Sigmoid colon (tissue), 7 donors: ENCODE data around the gene APOC1. TPM values are rescaled to one million over a fixed set of nuclear protein-coding genes. Genes with fewer than 3 reads are reported as not detected.

ENCODE experiments used
- DNase-seq: peaks from one replicate; pipeline ENCODE4 v3.0.0-alpha.2; 2019
- H3K27ac ChIP-seq, 4 donors: fragments of 200-600 bp; sonication (generic); one replicate each; pipeline ENCODE4 v1.5.1; 2016 to 2019; ENCODE audit warnings: mild to moderate bottlenecking in 1 of 4
- H3K27me3 ChIP-seq, 3 donors: fragments of 200-600 bp; sonication (generic); one replicate each; pipeline ENCODE4 v1.5.1; 2019; ENCODE audit warnings: mild to moderate bottlenecking in 1 of 3
- H3K36me3 ChIP-seq, 4 donors: fragments of 200-600 bp; sonication (generic); one replicate each; pipeline ENCODE4 v1.5.1; 2016 to 2019
- H3K4me1 ChIP-seq, 4 donors: fragments of 200-600 bp; sonication (generic); one replicate each; pipeline ENCODE4 v1.5.1; 2017 to 2019
- H3K4me3 ChIP-seq, 4 donors: fragments of 200-600 bp; sonication (generic); one replicate each; pipeline ENCODE4 v1.5.1; 2017 to 2019; ENCODE audit warnings: mild to moderate bottlenecking in 2 of 4, moderate library complexity in 1 of 4
- H3K9me3 ChIP-seq, 4 donors: fragments of 200-600 bp in 3 of 4; sonication (generic) in 3 of 4; one replicate each; pipeline versions ENCODE4 v1.5.1 to v1.6.1; 2013 to 2019
- EP300 ChIP-seq, 4 donors: sonication (generic); formaldehyde crosslinking; IDR thresholded peaks; one replicate each; pipeline ENCODE4 v1.6.1; 2017; ENCODE audit warnings: antibody characterized with exemption in 4 of 4
- POLR2A ChIP-seq, 2 donors: fragments of 450-650 bp; IDR thresholded peaks; one replicate each; pipeline ENCODE4 v1.6.1; 2016; ENCODE audit warnings: antibody characterized with exemption in 2 of 2, mild to moderate bottlenecking in 2 of 2, moderate library complexity in 2 of 2
- POLR2AphosphoS5 ChIP-seq, 4 donors: sonication (generic); formaldehyde crosslinking; IDR thresholded peaks; one replicate each; pipeline ENCODE4 v1.6.1; 2017; ENCODE audit warnings: antibody characterized with exemption in 4 of 4
- WGBS, 2 donors: extraction: QIAGEN DNeasy Blood & Tissue Kit; methylation state at CpG; one replicate each; pipeline ENCODE4 v1.1.7; 2013; 5-methylcytosine and 5-hydroxymethylcytosine counted together
- intact Hi-C: fragments of 100-400 bp; cut with DNase I; formaldehyde crosslinking; loops from one replicate; pipeline ENCODE4 v1.15.1; 2023
- polyA plus RNA-seq, 3 donors: library from polyadenylated mRNA; stranded (reverse); fragments of 200-250 nt; gene quantifications; one replicate each; pipeline ENCODE4 v1.2.3, GENCODE V29; 2013
- total RNA-seq, 4 donors: library from RNA; depleted of rRNA; stranded (reverse); fragments of >200 nt; gene quantifications; one replicate each; pipeline ENCODE4 v1.1.0, GENCODE V29; 2016
- TF ChIP-seq, protein P1 (sequence below), 4 experiments: fragments of 450-650 bp in 3 of 4; fragments of 200-600 bp in 1 of 4; IDR thresholded peaks; one replicate each; pipeline ENCODE4 v1.5.1; 2016 to 2019; ENCODE audit warnings: antibody characterized with exemption in 4 of 4, mild to moderate bottlenecking in 3 of 4, moderate library complexity in 2 of 4
- donor health status: healthy with polysubstance abuse.
- donor health status: Bipolar disorder and iron deficiency.
- donor health status: healthy.

The APOC1 gene
- total and polyA plus RNA-seq, 7 donors, result 2.3 to 73.3 (median 29.0) TPM; not detected in 1

DNA sequence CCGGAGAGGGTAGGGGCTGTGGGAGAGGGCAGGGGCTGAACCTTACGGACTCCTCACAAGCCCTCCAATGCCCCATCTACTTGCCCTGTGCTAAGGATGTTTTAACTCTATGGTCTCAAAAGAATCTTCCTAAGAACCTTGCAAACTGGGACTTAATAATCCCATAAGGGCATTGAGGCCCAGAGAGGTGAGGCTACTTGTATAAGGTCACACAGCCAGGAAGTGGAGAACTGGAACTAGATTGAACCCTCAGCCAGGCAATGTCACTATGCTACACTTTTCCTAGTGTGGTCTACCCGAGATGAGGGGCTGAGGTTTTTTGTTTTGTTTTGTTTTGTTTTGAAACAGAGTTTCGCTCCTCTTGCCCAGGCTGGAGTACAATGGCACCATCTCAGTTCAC lies 17.1 kb downstream of the APOC1 start:
- WGBS, 2 donors, result 87 to 90% methylated on average over 4 of the region's 4 CpGs

DNA sequence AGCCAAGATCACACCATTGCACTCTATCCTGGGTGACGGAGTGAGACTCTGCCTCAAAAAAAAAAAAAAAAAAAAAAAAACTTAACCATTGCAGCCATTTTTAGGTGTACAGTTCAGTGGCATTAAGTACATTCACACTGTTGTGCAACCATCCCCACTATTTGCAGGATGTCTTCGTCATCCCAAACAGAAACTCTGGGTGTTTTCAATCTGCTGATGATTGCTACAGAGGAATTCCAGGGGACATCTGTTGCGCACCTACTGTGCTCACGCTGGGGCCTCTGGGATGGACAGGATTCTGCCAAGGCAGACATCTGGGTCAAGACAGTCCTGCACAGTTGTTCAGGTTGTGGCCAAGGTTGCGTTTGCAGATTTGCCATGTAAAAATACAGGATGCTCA lies 25.3 kb downstream of the APOC1 start:
- no peaks in the 10 kb centered on the region for H3K36me3 ChIP-seq
- no peak overlapping the region for H3K4me3 ChIP-seq
- H3K27ac ChIP-seq, result no peak overlapping the region
- TF ChIP-seq POLR2AphosphoS5 (IDR thresholded peaks at IDR 0.05), result no peak
- TF ChIP-seq POLR2A (IDR thresholded peaks at IDR 0.05), result no peak
- TF ChIP-seq, protein P1, sequence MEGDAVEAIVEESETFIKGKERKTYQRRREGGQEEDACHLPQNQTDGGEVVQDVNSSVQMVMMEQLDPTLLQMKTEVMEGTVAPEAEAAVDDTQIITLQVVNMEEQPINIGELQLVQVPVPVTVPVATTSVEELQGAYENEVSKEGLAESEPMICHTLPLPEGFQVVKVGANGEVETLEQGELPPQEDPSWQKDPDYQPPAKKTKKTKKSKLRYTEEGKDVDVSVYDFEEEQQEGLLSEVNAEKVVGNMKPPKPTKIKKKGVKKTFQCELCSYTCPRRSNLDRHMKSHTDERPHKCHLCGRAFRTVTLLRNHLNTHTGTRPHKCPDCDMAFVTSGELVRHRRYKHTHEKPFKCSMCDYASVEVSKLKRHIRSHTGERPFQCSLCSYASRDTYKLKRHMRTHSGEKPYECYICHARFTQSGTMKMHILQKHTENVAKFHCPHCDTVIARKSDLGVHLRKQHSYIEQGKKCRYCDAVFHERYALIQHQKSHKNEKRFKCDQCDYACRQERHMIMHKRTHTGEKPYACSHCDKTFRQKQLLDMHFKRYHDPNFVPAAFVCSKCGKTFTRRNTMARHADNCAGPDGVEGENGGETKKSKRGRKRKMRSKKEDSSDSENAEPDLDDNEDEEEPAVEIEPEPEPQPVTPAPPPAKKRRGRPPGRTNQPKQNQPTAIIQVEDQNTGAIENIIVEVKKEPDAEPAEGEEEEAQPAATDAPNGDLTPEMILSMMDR (IDR thresholded peaks at IDR 0.05), result no peak
- no peak for TF ChIP-seq EP300 (IDR thresholded peaks at IDR 0.05)
- H3K27me3 ChIP-seq, result no peaks in the 10 kb centered on the region
- 84 to 86% methylated on average over 5 of the region's 5 CpGs for WGBS, 2 donors
- no peak for DNase-seq
- intact Hi-C loops, result no loop called here
- H3K9me3 ChIP-seq, result no peaks in the 10 kb centered on the region
- H3K4me1 ChIP-seq, result no peaks in the 10 kb centered on the region

More for the DNA sequence above, 17.1 kb downstream of the APOC1 start:
- no peaks in the 10 kb centered on the region for H3K9me3 ChIP-seq
- intact Hi-C loops, result no loop called here
- H3K27ac ChIP-seq, result no peak overlapping the region
- DNase-seq, result no peak
- H3K4me3 ChIP-seq, result no peak overlapping the region
- H3K27me3 ChIP-seq, result no peaks in the 10 kb centered on the region
- TF ChIP-seq POLR2A (IDR thresholded peaks at IDR 0.05), result no peak
- peaks cover 0 to 12% (median 6%) of the 10 kb centered on the region in 4 donors for H3K4me1 ChIP-seq
- no peaks in the 10 kb centered on the region for H3K36me3 ChIP-seq

DNA sequence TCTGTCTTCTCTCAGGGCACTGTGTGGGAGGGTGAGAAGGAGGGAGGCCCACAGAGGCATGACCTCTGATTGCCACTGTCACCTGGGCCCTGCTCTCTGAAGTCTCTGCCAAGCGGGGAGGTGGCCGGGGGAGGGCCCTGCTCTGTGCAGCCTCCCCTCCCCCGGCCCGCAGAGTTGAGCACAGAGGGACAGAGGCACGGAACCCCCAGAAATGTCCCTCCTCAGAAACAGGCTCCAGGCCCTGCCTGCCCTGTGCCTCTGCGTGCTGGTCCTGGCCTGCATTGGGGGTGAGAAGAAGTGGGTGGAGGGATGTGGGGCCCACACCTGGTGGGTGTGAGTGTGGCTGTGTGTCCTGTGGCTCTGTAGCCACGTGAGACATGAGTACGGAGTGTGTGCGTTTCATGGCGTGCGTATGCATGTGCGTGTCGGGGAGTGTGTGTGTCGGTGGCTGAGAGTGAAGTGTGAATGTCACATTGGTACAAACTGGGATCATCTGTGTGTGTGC lies 27.7 kb downstream of the APOC1 start, which contains the start of gene APOC4:
TSS of gene APOC4 (plus strand) at position 171 of the 505 bp plus-strand sequence. CDS start at position 212, 41 bp downstream.
- no peaks in the 10 kb centered on the region for H3K4me1 ChIP-seq
- H3K36me3 ChIP-seq, result no peaks in the 10 kb centered on the region
- H3K4me3 ChIP-seq, result no peak within 1 kb of the TSS
- no peak for DNase-seq
- no peaks in the 10 kb centered on the region for H3K9me3 ChIP-seq
- intact Hi-C loops, result no loop called here
- no peaks in the 10 kb centered on the region for H3K27me3 ChIP-seq
- WGBS, 2 donors, result 88 to 89% methylated on average over 14 of the region's 14 CpGs
- TF ChIP-seq POLR2AphosphoS5 (IDR thresholded peaks at IDR 0.05), result no peak
- TF ChIP-seq EP300 (IDR thresholded peaks at IDR 0.05), result no peak
- TF ChIP-seq, protein P1 (IDR thresholded peaks at IDR 0.05), result no peak
- no peak for TF ChIP-seq POLR2A (IDR thresholded peaks at IDR 0.05)
- no peak within 1 kb of the TSS for H3K27ac ChIP-seq

DNA sequence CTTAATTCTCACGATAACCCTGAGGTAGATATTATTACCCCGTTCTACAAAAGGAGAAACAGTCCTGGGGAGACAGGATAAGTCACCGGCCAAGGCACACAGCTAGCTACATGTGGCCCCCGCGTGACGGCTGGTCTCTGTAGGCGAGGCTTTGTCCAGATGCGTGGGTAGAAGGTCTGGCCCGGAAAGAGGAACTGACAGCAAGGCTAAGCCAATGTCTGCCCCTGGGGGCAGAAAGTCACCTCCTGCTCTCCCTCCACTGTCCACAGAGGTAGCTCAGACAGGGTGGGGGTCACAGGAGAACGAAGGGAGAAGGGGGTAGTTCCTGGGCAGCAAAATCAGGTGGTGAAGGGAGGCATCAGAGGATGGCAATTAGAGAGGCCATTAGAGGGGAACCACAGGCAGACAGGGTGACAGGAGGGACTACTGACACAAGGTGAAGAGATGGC lies 29.4 kb downstream of the APOC1 start:
- Histone ChIP-seq H3K4me3 (no peak overlapping the region), H3K9me3 (no peaks in the 10 kb centered on the region), H3K36me3 (no peaks in the 10 kb centered on the region), H3K4me1 (no peaks in the 10 kb centered on the region), H3K27me3 (no peaks in the 10 kb centered on the region), H3K27ac (no peak overlapping the region)
- intact Hi-C loops, result no loop called here
- TF ChIP-seq POLR2A (IDR thresholded peaks at IDR 0.05) (no peak), EP300 (IDR thresholded peaks at IDR 0.05) (no peak), POLR2AphosphoS5 (IDR thresholded peaks at IDR 0.05) (no peak)
- TF ChIP-seq, protein P1 (IDR thresholded peaks at IDR 0.05), result no peak
- peak; percentile 82 for DNase-seq
- WGBS, 2 donors, result 61 to 79% methylated on average over 10 of the region's 10 CpGs

DNA sequence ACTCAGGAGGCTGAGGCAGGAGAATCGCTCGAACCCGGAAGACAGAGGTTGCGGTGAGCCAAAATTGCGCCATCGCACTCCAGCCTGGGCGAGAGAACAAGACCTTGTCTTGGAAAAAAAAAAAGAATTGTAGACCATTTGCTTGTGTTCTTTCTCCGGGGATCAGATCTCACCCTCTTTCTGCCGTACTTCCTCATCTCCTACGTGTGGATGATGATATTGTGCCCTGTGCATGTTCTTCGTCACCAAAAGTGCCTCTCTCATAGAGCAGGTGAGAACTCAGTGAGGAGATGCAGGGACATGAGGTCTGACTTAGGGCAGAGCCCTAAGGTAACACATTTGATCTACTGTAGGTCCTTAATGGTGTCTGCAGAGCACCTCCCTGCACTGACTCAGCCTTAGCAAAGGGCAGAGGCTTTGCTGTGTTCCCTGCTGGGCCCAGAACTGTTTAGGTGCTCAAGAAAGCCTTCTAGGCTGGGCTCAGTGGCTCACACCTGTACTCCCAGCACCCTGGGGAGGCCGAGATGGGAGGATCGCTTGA lies 32.7 kb downstream of the APOC1 start:
- H3K4me3 ChIP-seq, result no peak overlapping the region
- TF ChIP-seq, protein P1 (IDR thresholded peaks at IDR 0.05), result no peak
- TF ChIP-seq POLR2A (IDR thresholded peaks at IDR 0.05), result no peak
- no peak for TF ChIP-seq POLR2AphosphoS5 (IDR thresholded peaks at IDR 0.05)
- no peak for TF ChIP-seq EP300 (IDR thresholded peaks at IDR 0.05)
- H3K27me3 ChIP-seq, result no peaks in the 10 kb centered on the region
- intact Hi-C loops, result no loop called here
- H3K27ac ChIP-seq, result no peak overlapping the region
- peaks cover 0 to 11% (median 8%) of the 10 kb centered on the region in 4 donors for H3K4me1 ChIP-seq
- no peaks in the 10 kb centered on the region for H3K9me3 ChIP-seq
- no peak for DNase-seq
- WGBS, 2 donors, result 93 to 94% methylated on average over 13 of the region's 13 CpGs
- peaks cover 0 to 9% (median 2%) of the 10 kb centered on the region in 4 donors for H3K36me3 ChIP-seq
